Spleen (tissue), 11 donors: ENCODE measurements around the gene PARD3. TPM values are rescaled to one million over a fixed set of nuclear protein-coding genes. Genes with fewer than 3 reads are reported as not detected.

Source experiments
- DNase-seq: peaks from one replicate; pipeline ENCODE4 v3.0.0-alpha.2; 2020
- H3K27ac ChIP-seq, 8 donors: fragments of 200-600 bp; sonication (generic) in 7 of 8; 1 replicate in 4 of 8; 2 replicates in 4 of 8; pipeline versions ENCODE4 v1.5.0 to v1.8.0; 2016 to 2021; ENCODE audit warnings: inconsistent platforms in 4 of 8, mild to moderate bottlenecking in 4 of 8, moderate library complexity in 1 of 8
- H3K27me3 ChIP-seq, 7 donors: fragments of 200-600 bp; sonication (generic) in 6 of 7; replicated peaks in 1 of 7; 1 replicate in 4 of 7; 2 replicates in 3 of 7; pipeline versions ENCODE4 v1.5.0 to v1.8.0; 2016 to 2021; ENCODE audit warnings: inconsistent platforms in 3 of 7, mild to moderate bottlenecking in 1 of 7
- H3K36me3 ChIP-seq, 6 donors: fragments of 200-600 bp; sonication (generic) in 5 of 6; 1 replicate in 4 of 6; 2 replicates in 2 of 6; pipeline versions ENCODE4 v1.5.0 to v1.8.0; 2016 to 2021; ENCODE audit warnings: inconsistent platforms in 2 of 6
- H3K4me1 ChIP-seq, 6 donors: fragments of 200-600 bp; sonication (generic) in 5 of 6; 1 replicate in 3 of 6; 2 replicates in 3 of 6; pipeline versions ENCODE4 v1.5.0 to v1.8.0; 2016 to 2021; ENCODE audit warnings: inconsistent platforms in 3 of 6
- H3K4me3 ChIP-seq, 8 donors: fragments of 200-600 bp; sonication (generic) in 7 of 8; 1 replicate in 4 of 8; 2 replicates in 4 of 8; pipeline versions ENCODE4 v1.5.0 to v1.8.0; 2016 to 2021; ENCODE audit warnings: inconsistent platforms in 4 of 8, mild to moderate bottlenecking in 4 of 8, moderate library complexity in 2 of 8
- H3K9me3 ChIP-seq, 8 donors: fragments of 200-600 bp; sonication (generic) in 7 of 8; 1 replicate in 4 of 8; 2 replicates in 4 of 8; pipeline versions ENCODE4 v1.5.0 to v1.8.0; 2016 to 2021; ENCODE audit warnings: inconsistent platforms in 4 of 8
- CTCF ChIP-seq, 11 experiments: fragments of 200-600 bp in 7 of 11; fragments of 450-650 bp in 4 of 11; sonication (generic) in 4 of 11; IDR thresholded peaks in 8 of 11; conservative IDR thresholded peaks in 3 of 11; 1 replicate in 7 of 11; 2 replicates in 4 of 11; pipeline versions ENCODE4 v1.4.0 to v1.8.0; 2016 to 2021; ENCODE audit warnings: antibody characterized with exemption in 11 of 11, inconsistent platforms in 4 of 11, mild to moderate bottlenecking in 1 of 11
- POLR2A ChIP-seq, 3 donors: fragments of 450-650 bp; IDR thresholded peaks; one replicate each; pipeline ENCODE4 v1.5.1; 2017; ENCODE audit warnings: antibody characterized with exemption in 3 of 3, mild to moderate bottlenecking in 1 of 3
- POLR2AphosphoS5 ChIP-seq, 3 donors: sonication (generic); formaldehyde crosslinking; IDR thresholded peaks; one replicate each; pipeline ENCODE4 v1.5.1; 2017; ENCODE audit warnings: antibody characterized with exemption in 3 of 3
- WGBS, 5 donors: extraction: QIAGEN DNeasy Blood & Tissue Kit in 3 of 5; methylation state at CpG; one replicate each; pipeline versions ENCODE4 v1.1.5 to v1.1.7; 2013 to 2018; 5-methylcytosine and 5-hydroxymethylcytosine counted together
- intact Hi-C: fragments of 100-400 bp; cut with DNase I; formaldehyde crosslinking; loops from one replicate; pipeline ENCODE4 v1.15.0; 2023; ENCODE audit warnings: low total_unique reads
- polyA plus RNA-seq, 3 donors: library from polyadenylated mRNA; stranded (reverse); fragments of 200-250 nt; gene quantifications; one replicate each; pipeline ENCODE4 v1.2.1, GENCODE V29; 2013
- total RNA-seq, 7 donors: library from RNA; depleted of rRNA in 3 of 7; stranded (reverse); fragments of >200 nt in 3 of 7; fragmentation: NEBNext Ultra II Directional in 4 of 7; extraction: Animal tissue kit (Norgen Biotek cat#: 25700) in 4 of 7; gene quantifications; one replicate each; pipeline versions ENCODE4 v1.1.0 to v1.2.1, GENCODE V29; 2016 to 2021
- donor health status: healthy with polysubstance abuse.
- donor health status: DM: no; HTN: no; CAD: no; lungs with moderate emphysema.
- donor health status: DM: no; HTN: no; CAD: no.
- donor health status: Bipolar disorder and iron deficiency.
- donor health status: healthy.
- donor health status: DM: no; HTN: no; CAD: no.
- donor health status: DM: yes; HTN: yes; CAD: no.

PARD3 gene
- total and polyA plus RNA-seq, 10 donors: 2.8 to 18.9 (median 10.8) TPM

- TF ChIP-seq POLR2AphosphoS5 (IDR thresholded peaks at IDR 0.05) (no peak), POLR2A (IDR thresholded peaks at IDR 0.05) (no peak), CTCF (IDR thresholded peaks at IDR 0.05 in 8 of 11, conservative IDR thresholded peaks at IDR 0.05 in 3 of 11) (no peak)
- Histone ChIP-seq H3K36me3 (no peaks in the 10 kb centered on the region), H3K9me3 (no peaks in the 10 kb centered on the region), H3K27ac (no peak overlapping the region), H3K4me3 (no peak overlapping the region), H3K4me1 (no peaks in the 10 kb centered on the region), H3K27me3 (no peaks in the 10 kb centered on the region)
- no peak for DNase-seq
- 74 to 89% (median 86%) methylated on average over 3 of the region's 3 CpGs for WGBS, 5 donors
- intact Hi-C loops: no loop called here
Measured at GRCh38 chr10:34281661-34282582, 533.2 kb downstream of the PARD3 start.

GRCh38 chr10:34280599-34281374 lies 534.3 kb downstream of the PARD3 start:
- no peak overlapping the region for H3K4me3 ChIP-seq
- no peak overlapping the region for H3K27ac ChIP-seq
- H3K36me3 ChIP-seq: no peaks in the 10 kb centered on the region
- intact Hi-C loops: no loop called here
- DNase-seq: no peak
- WGBS, 5 donors: 80 to 83% (median 81%) methylated on average over 11 of the region's 11 CpGs
- no peaks in the 10 kb centered on the region for H3K4me1 ChIP-seq
- H3K9me3 ChIP-seq: no peaks in the 10 kb centered on the region
- no peaks in the 10 kb centered on the region for H3K27me3 ChIP-seq
- TF ChIP-seq POLR2AphosphoS5 (IDR thresholded peaks at IDR 0.05) (no peak), CTCF (IDR thresholded peaks at IDR 0.05 in 8 of 11, conservative IDR thresholded peaks at IDR 0.05 in 3 of 11) (no peak), POLR2A (IDR thresholded peaks at IDR 0.05) (no peak)

GRCh38 chr10:34275626-34276130 lies 539.4 kb downstream of the PARD3 start:
- TF ChIP-seq POLR2AphosphoS5 (IDR thresholded peaks at IDR 0.05): no peak
- no peak overlapping the region for H3K4me3 ChIP-seq
- H3K27me3 ChIP-seq: no peaks in the 10 kb centered on the region
- DNase-seq: no peak
- H3K36me3 ChIP-seq: no peaks in the 10 kb centered on the region
- intact Hi-C loops: no loop called here
- H3K9me3 ChIP-seq: no peaks in the 10 kb centered on the region
- no peaks in the 10 kb centered on the region for H3K4me1 ChIP-seq
- 70 to 83% (median 76%) methylated on average over 2 of the region's 2 CpGs for WGBS, 5 donors
- no peak overlapping the region for H3K27ac ChIP-seq

- WGBS, 5 donors: 80 to 96% (median 92%) methylated on average over 3 of the region's 3 CpGs
Measured at GRCh38 chr10:34274906-34275305, 540.2 kb downstream of the PARD3 start.

More at GRCh38 chr10:34274906-34275305, 540.2 kb downstream of the PARD3 start:
- H3K27ac ChIP-seq: no peak overlapping the region
- H3K4me3 ChIP-seq: no peak overlapping the region
- no peaks in the 10 kb centered on the region for H3K36me3 ChIP-seq
- intact Hi-C loops: no loop called here
- H3K4me1 ChIP-seq: no peaks in the 10 kb centered on the region
- DNase-seq: no peak
- no peaks in the 10 kb centered on the region for H3K27me3 ChIP-seq
- no peak for TF ChIP-seq POLR2A (IDR thresholded peaks at IDR 0.05)
- no peak for TF ChIP-seq CTCF (IDR thresholded peaks at IDR 0.05 in 8 of 11, conservative IDR thresholded peaks at IDR 0.05 in 3 of 11)
- no peak for TF ChIP-seq POLR2AphosphoS5 (IDR thresholded peaks at IDR 0.05)
- no peaks in the 10 kb centered on the region for H3K9me3 ChIP-seq
